SJSA1 (cell line): ENCODE measurements around the gene HDAC7. TPM values are rescaled to one million over a fixed set of nuclear protein-coding genes. Genes with fewer than 3 reads are reported as not detected.

Experiments
- DNase-seq, 2 experiments: peaks; one replicate each; pipeline ENCODE4 v3.0.0-alpha.2; 2015 to 2020; ENCODE audit warnings: low spot score in 2 of 2, low read depth in 1 of 2
- H3K27ac ChIP-seq: fragments of 250-450 bp; sonication (Bioruptor Pico); 2 replicates; pipeline ENCODE4 v1.5.1; 2020; ENCODE audit warnings: mild to moderate bottlenecking, moderate library complexity
- H3K27me3 ChIP-seq: fragments of 250-450 bp; sonication (Bioruptor Pico); replicated peaks from 2 replicates; pipeline ENCODE4 v1.5.1; 2020; ENCODE audit warnings: mild to moderate bottlenecking, moderate library complexity
- H3K36me3 ChIP-seq: fragments of 250-450 bp; sonication (Bioruptor Pico); 2 replicates; pipeline ENCODE4 v1.5.1; 2020; ENCODE audit warnings: mild to moderate bottlenecking
- H3K4me1 ChIP-seq: fragments of 250-450 bp; sonication (Bioruptor Pico); replicated peaks from 2 replicates; pipeline ENCODE4 v1.6.1; 2021; ENCODE audit warnings: mild to moderate bottlenecking
- H3K4me3 ChIP-seq: fragments of 250-450 bp; sonication (Bioruptor Pico); 2 replicates; pipeline ENCODE4 v1.5.1; 2020; ENCODE audit warnings: mild to moderate bottlenecking
- H3K9me3 ChIP-seq: fragments of 250-450 bp; sonication (Bioruptor Pico); replicated peaks from 2 replicates; pipeline ENCODE4 v1.5.1; 2020; ENCODE audit warnings: mild to moderate bottlenecking
- total RNA-seq: library from RNA; depleted of rRNA; stranded (reverse); fragments of >200 nt; shearing (Covaris generic); gene quantifications from 2 replicates; pipeline ENCODE4 v1.2.3, GENCODE V29; 2014

HDAC7 gene
- total RNA-seq, 1 experiment from 2014 or later = 37.5 TPM

DNA sequence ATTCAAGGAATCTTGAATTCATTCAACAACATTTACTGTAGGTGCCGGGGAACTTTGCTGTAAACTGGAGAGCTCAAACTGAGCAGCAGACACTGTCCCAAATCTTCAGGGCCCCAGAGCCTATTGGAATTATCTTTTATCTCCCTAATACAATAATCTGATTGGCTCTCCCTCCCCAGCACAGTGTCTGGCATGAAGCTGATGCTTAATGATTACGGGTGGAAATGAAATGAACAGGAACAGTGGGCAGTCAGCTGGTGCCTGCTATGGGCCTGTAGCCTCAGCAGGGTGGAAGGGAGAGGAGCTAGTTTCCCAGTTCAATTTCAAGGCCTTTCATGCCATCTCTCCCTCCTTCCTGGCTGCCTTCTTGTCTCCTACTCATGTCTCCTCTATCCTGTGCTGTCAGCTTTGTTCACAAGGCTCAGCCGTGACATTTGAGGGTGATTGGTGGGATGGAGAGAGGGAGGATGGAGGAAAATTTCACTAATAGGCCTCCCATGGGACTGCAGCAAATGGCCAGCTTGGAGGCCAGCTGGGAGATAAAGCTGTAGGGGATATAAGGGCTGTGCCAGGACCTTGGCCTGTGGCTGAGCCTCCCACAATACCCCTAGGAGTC is 56.7 kb downstream of the HDAC7 start:
- Histone ChIP-seq H3K4me1 (peaks cover 19% of the 10 kb centered on the region), H3K36me3 (no peaks in the 10 kb centered on the region), H3K9me3 (no peaks in the 10 kb centered on the region), H3K27me3 (no peaks in the 10 kb centered on the region), H3K27ac (no peak overlapping the region), H3K4me3 (no peak overlapping the region)
- DNase-seq = no peak

DNA sequence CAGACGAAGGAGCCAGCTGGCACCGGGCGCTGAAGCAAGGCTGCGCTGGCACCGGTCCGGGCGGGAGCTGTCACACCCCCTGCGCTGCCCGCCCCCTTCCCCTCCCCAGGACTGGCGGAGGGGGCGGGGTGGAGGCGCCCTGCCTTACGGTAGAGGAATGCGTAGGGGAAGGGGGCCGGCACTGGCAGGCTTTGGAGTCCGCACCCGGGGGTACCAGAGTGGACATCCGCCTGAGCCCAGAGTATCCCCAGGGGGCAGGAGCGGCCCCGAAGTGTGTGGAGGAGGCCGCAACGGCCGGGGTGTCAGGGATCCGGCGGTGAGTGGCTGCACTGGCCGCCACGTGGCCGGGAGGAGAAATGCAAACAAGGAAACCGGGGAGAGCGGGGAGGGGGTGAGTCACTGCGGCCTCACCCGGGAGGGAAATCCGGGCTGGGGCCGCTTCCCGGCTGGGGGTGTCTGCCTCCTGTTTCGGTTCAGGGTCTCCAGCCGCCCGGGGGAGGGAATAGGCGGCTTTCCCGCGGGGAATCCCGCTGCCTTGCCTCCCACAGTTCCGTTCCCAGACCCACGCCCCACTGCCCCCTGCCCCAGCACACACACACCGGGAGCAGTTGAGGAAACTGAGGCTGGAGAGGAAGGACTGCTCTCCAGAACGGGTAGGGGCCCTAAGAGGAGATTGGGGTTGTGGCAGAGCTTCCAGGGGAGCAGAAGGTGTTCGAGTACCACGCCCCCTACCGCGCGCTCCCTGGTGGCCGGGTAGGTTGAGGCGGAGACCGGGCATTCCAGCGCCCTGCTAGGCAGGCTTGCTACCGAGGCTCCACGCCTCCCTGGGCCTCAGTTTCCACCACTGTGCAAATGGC is 60.6 kb downstream of the HDAC7 start, which contains the start of gene RAPGEF3:
Gene RAPGEF3 (minus strand): TSS at position 47 of the 857 bp plus-strand sequence. CDS start 324 bp downstream, outside the sequence.
- Histone ChIP-seq H3K4me3 (peak within 1 kb of the TSS; percentile 44), H3K27ac (peak within 1 kb of the TSS; percentile 72), H3K27me3 (no peaks in the 10 kb centered on the region), H3K4me1 (peaks cover 22% of the 10 kb centered on the region), H3K36me3 (no peaks in the 10 kb centered on the region), H3K9me3 (no peaks in the 10 kb centered on the region)
- peak; percentile 83 to 84 for DNase-seq

- Histone ChIP-seq H3K36me3 (no peaks in the 10 kb centered on the region), H3K4me1 (peaks cover 27% of the 10 kb centered on the region), H3K27ac (no peak overlapping the region; the same call in 1 of the 2 replicates), H3K4me3 (peak overlapping the region; percentile 44), H3K27me3 (no peaks in the 10 kb centered on the region), H3K9me3 (no peaks in the 10 kb centered on the region)
- no peak for DNase-seq
Observed at GRCh38 chr12:47758584-47758833, 61.2 kb downstream of the HDAC7 start.

DNA sequence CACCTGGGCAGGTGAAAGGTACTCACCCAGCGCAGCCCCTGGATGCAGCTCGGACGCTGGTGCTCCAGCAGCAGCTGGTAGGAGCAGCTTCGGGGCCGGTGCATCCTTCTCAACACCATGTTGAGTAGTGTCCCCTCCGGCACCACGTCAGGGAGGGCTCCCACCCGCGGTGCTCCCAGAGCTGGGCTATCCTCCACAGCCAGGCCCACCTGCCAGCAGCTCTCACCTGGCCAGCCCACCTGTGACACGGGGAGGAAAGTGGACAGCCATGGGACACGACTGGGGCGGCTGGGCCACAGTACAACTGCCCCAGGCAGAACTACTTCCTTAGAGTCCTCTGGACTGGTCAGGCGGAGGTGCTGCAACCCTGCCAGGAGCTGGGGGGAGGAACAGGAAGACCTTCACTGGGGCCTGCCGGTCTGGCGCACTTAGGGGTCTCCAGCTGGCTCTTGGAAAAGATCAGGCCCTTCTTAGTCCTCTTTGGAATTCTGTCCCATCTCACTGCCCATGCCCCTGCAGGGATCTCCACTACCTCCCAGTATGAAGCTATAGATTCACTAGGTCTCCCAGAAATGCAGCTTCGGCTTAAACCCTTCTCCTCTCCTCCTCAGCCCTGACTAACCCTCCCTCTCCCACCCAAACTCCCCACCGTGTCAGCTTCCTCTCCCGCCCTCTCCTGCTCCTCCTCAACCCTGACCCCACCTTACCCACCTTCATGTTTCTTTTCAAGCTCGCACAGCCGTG is 61.7 kb downstream of the HDAC7 start:
- H3K4me3 ChIP-seq = peak overlapping the region; percentile 44; the same call in 1 of the 2 replicates
- no peak overlapping the region for H3K27ac ChIP-seq
- no peaks in the 10 kb centered on the region for H3K36me3 ChIP-seq
- no peak for DNase-seq
- H3K9me3 ChIP-seq = no peaks in the 10 kb centered on the region
- H3K4me1 ChIP-seq = peaks cover 32% of the 10 kb centered on the region
- no peaks in the 10 kb centered on the region for H3K27me3 ChIP-seq

DNA sequence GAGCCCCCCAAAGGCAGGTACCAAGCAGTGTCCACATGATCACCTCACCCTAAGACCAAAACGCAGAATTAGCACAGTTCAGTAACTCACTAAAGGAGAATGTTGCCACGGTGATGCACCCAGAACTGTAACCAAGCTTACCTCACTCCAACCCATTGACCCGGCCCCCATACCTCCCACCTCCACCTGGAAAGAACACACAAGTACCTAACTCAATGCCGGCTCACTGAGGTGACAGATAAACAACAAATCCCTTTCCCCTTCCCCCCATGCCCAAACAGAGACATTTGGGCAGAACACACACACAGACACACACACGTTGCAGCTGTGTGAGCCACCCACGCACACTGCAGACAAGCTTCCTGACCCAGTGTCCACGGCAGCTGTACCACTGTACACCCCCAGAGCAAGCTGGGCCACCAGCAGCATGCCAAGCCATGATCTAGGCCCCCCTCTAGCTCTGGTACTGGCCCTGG is 62.3 kb downstream of the HDAC7 start:
- Histone ChIP-seq H3K4me3 (no peak overlapping the region), H3K27ac (no peak overlapping the region), H3K9me3 (no peaks in the 10 kb centered on the region), H3K27me3 (no peaks in the 10 kb centered on the region), H3K36me3 (no peaks in the 10 kb centered on the region), H3K4me1 (peaks cover 38% of the 10 kb centered on the region)
- DNase-seq = no peak

- no peak overlapping the region for H3K4me3 ChIP-seq
- no peak overlapping the region for H3K27ac ChIP-seq
- H3K4me1 ChIP-seq = peaks cover 38% of the 10 kb centered on the region
- DNase-seq = no peak
- no peaks in the 10 kb centered on the region for H3K27me3 ChIP-seq
- H3K9me3 ChIP-seq = no peaks in the 10 kb centered on the region
- no peaks in the 10 kb centered on the region for H3K36me3 ChIP-seq
Observed at GRCh38 chr12:47755655-47756562, 63.8 kb downstream of the HDAC7 start.

- Histone ChIP-seq H3K4me1 (peaks cover 38% of the 10 kb centered on the region), H3K4me3 (no peak overlapping the region), H3K9me3 (no peaks in the 10 kb centered on the region), H3K27ac (no peak overlapping the region), H3K27me3 (no peaks in the 10 kb centered on the region), H3K36me3 (no peaks in the 10 kb centered on the region)
- DNase-seq = no peak
Observed at GRCh38 chr12:47754881-47755280, 64.8 kb downstream of the HDAC7 start.

DNA sequence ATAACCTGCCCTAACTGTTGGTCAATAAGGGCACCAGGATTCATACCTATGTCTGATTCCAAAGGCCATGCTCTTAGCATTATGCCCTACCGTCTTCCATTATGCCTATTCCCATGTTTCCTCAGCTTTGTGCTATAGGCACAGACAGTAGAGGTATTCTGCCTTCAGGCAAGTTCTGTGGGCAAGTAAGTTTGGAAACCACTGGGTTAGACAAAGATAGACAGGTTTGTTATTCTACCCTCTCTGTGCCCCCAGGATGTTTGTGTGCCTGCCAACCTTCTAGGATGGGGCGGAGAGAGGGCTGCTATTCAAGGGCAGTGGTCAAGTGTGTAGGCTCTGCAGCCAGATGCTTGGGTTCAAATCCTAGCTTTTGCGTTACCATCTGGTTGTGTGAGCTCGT is 65.6 kb downstream of the HDAC7 start:
- no peak overlapping the region for H3K4me3 ChIP-seq
- peak overlapping the region; percentile 61 for H3K27ac ChIP-seq
- no peaks in the 10 kb centered on the region for H3K9me3 ChIP-seq
- no peaks in the 10 kb centered on the region for H3K27me3 ChIP-seq
- DNase-seq = no peak
- H3K36me3 ChIP-seq = no peaks in the 10 kb centered on the region
- peaks cover 33% of the 10 kb centered on the region for H3K4me1 ChIP-seq

- H3K9me3 ChIP-seq = no peaks in the 10 kb centered on the region
- peaks cover 27% of the 10 kb centered on the region for H3K4me1 ChIP-seq
- H3K36me3 ChIP-seq = no peaks in the 10 kb centered on the region
- no peak overlapping the region for H3K4me3 ChIP-seq
- no peaks in the 10 kb centered on the region for H3K27me3 ChIP-seq
- H3K27ac ChIP-seq = peak overlapping the region; percentile 61
- peak in 1 of 2 experiments; percentile 51 for DNase-seq
Observed at GRCh38 chr12:47753021-47754001, 66.4 kb downstream of the HDAC7 start.

DNA sequence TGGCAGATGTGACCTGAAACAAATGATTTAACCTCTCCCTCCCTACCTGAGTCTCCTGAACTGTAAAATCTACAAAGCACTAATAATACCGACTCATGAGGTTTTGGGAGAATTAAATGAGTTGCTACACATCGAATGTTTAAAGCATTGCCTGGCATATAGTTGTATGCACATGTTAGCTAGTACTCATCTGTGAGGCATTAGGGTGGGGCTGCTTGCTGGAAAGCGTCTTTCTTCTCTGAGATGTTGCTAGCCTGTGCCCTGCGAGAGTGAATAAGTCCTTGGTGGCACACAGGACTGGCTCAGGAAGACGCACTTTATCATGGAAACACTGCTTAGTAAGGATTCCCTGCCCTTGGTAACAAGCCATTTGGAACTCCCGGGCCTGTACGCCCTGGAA is 67.2 kb downstream of the HDAC7 start:
- H3K27ac ChIP-seq = no peak overlapping the region; the same call in 1 of the 2 replicates

DNA sequence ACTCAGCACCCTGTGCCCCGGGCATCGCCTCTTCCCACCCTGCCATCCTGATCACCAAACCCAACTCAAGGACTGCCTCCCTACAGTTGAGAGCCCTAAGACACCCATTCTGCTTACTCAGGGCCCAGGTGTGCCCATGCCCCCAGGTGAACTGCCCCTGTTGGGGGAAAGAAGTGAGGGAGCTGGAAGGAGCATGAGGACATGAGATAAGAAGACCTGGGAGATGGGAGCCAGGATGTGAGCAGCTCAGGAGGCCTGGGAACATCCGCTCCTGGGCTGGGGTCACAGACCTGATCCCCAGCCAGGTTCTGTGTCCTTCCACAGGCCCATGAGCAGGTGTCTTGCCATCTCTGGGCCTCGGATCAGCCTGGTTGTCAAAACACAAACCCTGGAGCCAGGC is 67.6 kb downstream of the HDAC7 start:
- no peaks in the 10 kb centered on the region for H3K27me3 ChIP-seq
- no peaks in the 10 kb centered on the region for H3K36me3 ChIP-seq
- H3K27ac ChIP-seq = no peak overlapping the region
- peaks cover 24% of the 10 kb centered on the region for H3K4me1 ChIP-seq
- no peaks in the 10 kb centered on the region for H3K9me3 ChIP-seq
- no peak overlapping the region for H3K4me3 ChIP-seq
- no peak for DNase-seq

More for the DNA sequence above, 67.2 kb downstream of the HDAC7 start:
- Histone ChIP-seq H3K4me1 (peaks cover 24% of the 10 kb centered on the region), H3K27me3 (no peaks in the 10 kb centered on the region), H3K36me3 (no peaks in the 10 kb centered on the region), H3K4me3 (no peak overlapping the region), H3K9me3 (no peaks in the 10 kb centered on the region)
- DNase-seq = no peak

- DNase-seq = no peak
- H3K4me1 ChIP-seq = peaks cover 24% of the 10 kb centered on the region
- H3K36me3 ChIP-seq = no peaks in the 10 kb centered on the region
- H3K9me3 ChIP-seq = no peaks in the 10 kb centered on the region
- H3K27ac ChIP-seq = no peak overlapping the region
- H3K4me3 ChIP-seq = no peak overlapping the region
- no peaks in the 10 kb centered on the region for H3K27me3 ChIP-seq
Observed at GRCh38 chr12:47751561-47751960, 68.1 kb downstream of the HDAC7 start.
